HL-60/S4 treated with retinoic acid at 250 ng/mL for 4 days and 3 days (cell line): ENCODE measurements around the gene DGAT2.

Source experiments
- in situ Hi-C: fragments of 300-500 bp; cut with MboI; formaldehyde crosslinking; loops from 2 replicates; pipeline ENCODE4 v1.7.0; 2022; ENCODE audit warnings: low sequenced_read_pairs

DGAT2 gene

DNA sequence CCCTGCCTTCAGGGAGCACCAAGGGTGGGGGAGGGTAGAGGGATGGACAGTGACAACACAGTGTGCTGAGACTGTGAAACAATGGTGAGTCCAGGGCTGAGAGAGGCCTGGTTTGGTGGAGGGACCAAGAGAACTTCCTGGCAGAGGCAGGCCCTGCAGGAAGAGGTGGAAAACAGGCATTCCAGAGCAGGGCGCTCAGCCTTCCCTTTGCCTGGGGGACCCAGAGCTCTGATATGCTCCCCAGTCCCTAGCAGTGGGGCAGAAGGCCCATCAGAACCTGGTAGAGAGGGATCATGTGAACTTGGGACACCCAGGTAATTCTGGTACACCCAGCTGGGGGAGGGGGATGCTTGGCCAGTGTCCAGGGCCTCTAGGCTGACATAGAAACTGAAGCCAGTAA, 29.2 kb downstream of the DGAT2 start:
- in situ Hi-C loops = no loop called here

DNA sequence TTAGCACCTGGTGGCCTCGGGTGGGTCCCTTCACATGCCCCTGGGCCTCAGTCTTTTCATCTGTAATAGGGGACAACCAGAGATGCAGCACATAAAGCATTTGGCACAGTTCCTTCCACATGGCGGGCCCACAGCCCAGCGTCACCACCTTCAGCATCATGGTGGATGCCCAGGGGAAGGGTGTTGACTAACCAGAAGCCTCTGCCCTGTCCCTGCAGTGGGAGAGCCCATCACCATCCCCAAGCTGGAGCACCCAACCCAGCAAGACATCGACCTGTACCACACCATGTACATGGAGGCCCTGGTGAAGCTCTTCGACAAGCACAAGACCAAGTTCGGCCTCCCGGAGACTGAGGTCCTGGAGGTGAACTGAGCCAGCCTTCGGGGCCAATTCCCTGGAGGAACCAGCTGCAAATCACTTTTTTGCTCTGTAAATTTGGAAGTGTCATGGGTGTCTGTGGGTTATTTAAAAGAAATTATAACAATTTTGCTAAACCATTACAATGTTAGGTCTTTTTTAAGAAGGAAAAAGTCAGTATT, 31.6 kb downstream of the DGAT2 start:
- in situ Hi-C loops = no loop called here

DNA sequence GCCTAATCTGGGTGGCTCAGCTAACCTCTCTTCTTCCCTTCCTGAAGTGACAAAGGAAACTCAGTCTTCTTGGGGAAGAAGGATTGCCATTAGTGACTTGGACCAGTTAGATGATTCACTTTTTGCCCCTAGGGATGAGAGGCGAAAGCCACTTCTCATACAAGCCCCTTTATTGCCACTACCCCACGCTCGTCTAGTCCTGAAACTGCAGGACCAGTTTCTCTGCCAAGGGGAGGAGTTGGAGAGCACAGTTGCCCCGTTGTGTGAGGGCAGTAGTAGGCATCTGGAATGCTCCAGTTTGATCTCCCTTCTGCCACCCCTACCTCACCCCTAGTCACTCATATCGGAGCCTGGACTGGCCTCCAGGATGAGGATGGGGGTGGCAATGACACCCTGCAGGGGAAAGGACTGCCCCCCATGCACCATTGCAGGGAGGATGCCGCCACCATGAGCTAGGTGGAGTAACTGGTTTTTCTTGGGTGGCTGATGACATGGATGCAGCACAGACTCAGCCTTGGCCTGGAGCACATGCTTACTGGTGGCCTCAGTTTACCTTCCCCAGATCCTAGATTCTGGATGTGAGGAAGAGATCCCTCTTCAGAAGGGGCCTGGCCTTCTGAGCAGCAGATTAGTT, 32.3 kb downstream of the DGAT2 start:
- in situ Hi-C loops = no loop called here

DNA sequence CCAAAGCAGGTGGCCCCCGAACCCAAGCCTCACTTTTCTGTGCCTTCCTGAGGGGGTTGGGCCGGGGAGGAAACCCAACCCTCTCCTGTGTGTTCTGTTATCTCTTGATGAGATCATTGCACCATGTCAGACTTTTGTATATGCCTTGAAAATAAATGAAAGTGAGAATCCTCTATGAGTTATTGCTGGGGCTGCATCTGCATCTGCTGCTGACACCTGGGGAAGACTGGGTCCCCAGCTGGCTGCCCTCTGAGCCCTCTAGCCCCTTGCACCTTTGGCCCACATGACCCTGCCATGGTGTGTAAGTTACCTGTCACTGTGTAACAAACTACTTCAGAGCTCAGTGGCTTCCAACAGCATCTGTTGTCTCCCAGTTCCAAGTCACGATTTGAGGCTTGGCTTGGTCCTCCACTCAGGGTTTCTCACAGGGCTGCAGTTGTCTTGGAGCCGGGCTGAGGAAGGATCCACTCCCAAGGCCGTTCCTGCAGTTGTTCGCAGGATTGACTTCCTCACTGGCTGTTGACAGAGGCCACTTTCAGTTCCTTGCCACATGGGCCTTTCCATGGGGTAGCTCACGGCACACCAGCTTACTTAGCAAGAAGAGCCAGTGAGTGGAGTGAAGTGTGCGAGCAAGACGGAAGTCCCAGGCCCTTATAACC, 32.9 kb downstream of the DGAT2 start:
- in situ Hi-C loops = no loop called here

DNA sequence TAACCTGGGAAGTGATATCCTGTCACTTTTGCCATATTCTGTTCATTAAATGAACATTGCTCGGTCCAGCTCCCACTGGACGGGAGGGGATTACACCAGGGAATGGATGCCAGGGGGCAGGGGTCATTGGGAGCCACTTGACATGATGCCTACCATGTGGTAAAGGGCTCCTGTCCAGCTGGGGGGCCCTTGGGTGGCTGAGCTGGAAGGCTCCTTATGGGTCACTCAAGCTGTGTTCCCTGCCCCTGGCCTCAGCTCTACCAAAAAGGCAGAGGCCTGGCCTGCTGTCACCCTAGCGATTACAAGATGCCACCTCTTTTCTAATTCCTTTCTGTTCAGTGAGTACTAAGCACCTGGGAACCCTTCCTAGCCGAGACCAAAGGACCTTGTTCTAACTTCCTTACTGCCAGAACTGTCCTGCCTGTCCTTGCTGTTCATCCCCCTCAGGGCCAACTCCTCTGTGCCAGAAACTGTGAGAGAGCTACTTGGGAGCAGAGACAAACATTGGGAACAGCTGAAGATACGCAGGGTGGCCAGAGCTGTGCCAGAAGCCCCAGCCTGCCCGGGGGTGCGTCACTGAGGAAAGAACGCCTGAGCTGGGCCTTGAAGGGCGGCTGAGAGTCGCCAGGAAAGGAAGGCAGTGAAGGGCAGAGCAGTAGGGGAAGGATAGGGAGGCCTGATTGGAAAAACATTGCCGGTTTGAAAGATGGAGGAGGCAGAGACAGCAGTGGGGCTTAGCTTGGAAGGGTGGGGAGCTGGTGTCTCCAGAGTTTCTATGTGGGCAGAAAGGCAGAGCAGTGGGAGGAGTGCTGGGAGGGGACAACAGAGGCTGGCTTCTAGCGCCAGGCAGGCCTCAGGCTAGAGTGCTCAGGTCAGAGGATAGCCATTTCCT, 33.7 kb downstream of the DGAT2 start:
- in situ Hi-C loops = no loop called here

DNA sequence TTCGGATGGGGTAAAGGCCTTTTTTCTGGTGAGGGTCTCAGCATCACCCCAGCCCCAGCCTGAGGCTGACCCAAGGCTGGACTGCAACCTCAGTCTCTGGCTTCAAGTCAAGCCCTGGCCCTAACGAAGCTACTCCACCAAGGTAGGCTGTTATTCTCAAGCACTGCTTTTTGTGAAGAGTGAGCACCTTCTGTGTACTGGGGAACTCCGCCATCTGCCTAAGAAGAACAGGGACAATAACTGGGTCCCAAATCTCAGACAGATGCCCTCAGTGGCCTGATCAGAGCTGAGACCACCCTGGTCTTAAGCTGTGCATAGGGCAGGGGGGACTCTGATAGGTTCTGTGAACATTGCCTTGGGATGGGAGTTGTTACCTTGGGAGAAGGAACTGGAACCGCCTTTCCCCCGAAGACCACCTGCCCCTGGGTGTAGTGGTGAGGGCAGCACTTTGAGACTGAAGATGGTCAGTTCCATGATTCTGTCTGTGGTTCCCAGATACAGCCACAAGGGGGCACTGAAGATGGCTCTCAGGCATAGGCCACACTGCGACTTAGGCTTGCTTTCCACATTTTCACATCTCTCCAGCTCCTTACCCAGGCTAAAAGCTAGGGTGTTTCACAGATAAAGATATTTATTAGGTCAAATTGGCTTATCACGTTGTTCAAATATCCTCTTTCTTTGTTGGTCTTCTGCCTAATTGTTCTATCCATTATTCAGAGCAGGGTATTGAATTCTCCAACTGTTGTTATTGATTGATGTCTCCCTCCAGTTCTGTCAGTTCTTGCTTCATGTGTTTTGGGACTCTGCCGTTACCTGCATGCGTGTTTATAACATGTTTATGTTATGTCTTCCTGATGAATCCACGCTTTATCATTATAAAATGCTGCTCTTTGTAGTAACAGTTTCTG, 34.6 kb downstream of the DGAT2 start:
- in situ Hi-C loops = no loop called here

DNA sequence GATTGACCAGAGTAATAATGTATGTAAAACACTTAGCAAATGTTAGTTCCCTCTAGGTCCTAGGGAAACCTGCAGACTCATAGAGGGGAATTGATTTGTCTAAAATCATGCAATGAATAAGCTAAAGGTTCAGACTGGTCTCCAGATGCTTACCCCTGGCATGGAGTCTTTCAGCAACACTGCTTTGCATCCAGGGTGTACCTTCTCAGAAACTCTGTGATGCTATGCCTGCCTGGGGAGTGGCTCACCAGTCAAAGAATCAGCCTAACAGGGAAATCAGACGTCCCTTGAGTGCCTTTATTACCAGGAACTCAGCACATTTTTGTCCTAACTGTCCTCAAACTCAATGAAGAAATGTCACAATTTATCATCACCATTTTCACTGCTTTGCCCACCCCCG, 40.5 kb downstream of the DGAT2 start:
- in situ Hi-C loops = no loop called here

DNA sequence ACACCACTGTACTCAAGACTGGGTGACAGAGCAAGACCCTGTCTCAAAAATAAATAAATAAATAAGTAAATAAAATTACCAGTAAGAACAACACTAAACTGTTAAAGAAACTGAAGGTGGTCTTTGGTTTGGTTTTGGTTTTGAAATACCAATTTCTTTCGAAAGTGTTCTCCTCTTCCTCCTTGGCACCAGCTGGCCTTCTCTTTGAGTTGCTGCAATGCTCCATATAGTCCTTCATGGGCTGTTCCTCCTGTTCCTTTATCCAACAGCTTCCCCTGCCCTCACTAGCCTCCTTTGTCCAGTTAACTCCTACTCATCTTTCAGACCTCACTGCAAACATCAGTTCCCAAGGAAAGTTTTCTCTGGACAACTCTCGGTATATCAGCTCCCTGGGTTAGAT, 41.4 kb downstream of the DGAT2 start:
- in situ Hi-C loops = no loop called here

DNA sequence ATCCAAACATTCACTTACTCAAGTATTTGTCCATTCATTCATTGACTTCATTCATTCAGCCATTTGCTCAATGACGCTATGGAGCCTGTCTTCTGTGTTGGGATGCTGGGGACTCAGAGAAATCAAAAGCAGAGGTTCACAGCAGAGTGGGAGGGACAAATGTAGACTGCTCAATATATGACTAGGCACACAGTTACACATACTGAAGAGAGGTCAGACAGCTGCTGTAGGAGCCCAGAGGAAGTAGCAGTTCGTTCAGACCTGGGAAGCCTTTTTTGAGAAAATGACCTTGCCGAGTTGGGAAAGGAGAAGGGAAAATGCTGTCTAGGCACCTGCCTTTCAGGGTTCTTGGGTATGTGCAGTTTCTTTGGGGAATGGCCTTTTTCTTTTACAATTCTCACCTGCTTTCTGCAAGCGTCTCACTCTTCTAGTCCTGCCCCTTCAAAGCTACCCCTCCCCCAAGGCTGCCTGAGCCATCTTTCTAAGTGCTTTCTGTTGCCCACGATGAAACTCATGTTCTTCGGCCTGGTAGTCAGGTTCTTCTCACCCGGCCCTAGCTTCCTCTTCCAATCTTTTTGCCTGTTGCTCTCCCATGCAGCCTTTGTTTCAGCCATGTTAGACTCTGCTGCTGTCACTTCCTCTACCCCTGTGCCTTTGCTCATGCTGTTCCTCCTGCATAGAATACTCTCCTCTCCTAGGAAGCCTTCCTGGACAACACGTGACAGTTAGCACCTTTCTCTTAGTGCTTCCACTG, 42.2 kb downstream of the DGAT2 start:
- in situ Hi-C loops = no loop called here

DNA sequence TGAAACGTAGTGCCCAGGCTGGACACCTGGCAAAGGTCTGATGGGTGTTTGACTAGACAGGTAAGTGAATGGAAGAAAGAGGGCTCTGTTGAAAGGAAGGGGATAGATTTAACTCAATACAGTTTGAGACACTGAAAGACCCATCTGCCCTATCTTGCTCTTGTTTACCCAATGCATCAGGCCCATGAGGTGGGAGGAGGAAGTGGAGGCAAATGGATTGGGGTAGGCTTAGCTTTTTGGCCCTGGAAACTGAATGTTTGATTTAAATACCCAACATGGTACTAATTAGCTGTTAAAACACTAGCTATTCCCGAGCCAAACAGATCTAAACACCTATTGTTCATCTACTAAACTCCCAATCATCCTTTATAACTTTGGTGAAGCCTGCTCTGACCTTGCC, 42.9 kb downstream of the DGAT2 start:
- in situ Hi-C loops = no loop called here

DNA sequence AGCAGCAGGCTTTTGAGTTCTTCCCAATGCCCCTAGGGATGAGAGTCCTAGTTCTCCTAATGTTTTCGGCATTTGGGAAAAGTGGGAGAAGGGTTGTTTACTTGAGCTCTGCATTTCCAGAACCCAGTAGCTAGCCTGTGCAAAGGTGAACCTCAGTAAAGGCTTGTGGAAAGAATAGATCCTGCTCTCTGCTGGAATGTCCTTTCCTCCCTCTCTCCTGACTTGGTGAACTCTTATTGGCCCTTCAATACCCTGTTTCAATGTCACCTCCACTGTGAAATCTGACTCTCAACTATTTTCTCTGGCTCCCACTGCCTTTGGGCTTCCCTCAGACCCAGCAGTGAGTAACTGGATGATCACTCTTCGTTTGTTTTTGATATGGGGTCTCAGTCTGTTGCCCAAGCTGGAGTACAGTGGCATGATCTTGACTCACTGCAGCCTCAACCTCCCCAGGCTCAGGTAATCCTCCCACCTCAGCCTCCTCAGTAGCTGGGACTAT, 44.0 kb downstream of the DGAT2 start:
- in situ Hi-C loops = no loop called here

DNA sequence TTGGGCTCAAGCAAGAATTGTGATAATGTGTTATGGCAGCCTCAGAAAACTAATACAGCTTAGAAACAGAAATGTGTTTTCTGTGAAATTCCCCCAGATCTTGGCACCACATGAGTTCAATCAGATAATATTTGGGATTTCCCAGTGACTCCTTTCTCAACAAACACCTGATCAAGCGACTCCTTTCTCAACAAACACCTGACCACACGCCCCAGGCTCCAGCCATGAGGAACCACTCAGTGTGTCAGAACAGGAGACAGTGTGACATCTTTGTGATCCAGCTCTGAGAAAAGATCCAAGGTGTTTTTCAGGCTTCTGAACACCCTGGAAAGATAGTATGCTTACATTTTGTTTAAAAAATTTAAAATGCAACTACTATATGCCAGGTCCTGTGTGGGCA, 44.5 kb downstream of the DGAT2 start:
- in situ Hi-C loops = no loop called here

DNA sequence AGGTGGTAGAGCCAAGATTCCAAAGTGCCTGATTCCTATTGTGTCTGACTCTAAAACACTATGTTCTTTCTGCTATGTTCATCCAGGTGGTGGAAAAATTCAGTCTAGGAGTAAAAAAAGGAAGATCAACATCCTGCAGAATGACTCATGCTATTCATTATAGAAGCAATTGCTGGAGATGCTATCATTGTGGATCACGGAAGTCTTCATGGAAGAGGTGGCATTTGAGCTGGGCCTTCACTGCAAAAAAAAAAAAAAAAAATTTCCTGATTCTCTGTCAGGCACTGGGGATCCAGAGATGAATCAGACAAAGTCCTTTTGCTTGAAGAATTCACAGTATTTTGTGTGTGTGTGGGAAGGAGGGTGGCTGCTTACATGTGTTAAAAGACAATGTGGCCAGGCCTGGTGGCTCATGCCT, 45.1 kb downstream of the DGAT2 start:
- in situ Hi-C loops = no loop called here

DNA sequence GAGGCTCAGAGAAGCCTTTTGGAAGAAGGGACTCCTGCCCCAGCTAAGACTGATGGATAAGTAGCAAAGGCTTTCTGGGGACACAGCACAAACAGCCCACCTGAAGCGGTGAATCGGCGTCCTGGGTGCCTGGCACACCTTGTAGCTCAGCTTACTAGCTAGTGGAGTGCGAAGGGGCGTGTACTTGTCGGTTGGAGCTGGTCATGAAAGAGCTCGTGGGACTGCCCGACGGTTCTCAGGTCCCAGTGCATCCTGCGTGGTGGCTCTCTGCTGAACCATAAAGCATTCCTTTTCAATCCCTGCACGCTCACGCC, 45.7 kb downstream of the DGAT2 start:
- in situ Hi-C loops = no loop called here

DNA sequence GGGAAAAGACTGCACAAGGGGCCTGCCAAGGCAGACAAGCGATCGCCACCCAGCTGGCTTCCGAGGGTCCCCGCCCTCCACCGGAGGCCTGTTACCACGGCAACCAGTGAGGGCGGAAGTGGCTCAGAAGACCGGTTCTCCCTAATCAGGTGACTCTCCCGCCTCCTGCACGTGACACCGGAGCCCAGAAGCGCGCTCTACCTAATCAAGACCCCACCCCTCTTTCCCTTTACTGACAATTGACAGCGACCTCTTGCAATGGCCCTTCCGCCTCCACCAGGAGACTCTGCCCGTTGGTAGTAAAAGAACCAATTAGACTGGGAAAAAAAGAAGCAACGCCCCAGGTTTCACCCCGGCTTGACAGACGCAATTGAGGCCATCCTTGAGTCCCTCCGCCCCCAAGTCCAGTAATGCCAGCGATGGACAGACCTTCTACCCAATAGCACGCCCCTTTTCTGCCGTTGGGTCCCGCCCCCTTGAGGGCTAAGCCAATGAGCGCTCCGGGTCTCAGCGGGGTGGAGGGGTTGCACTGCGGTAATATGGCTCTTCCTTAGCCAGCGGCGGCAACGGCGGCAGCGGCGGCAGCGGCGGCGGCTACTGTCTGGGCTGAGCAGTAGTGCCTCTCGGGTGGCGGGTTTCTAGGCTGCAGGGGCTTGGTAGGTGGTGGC, 46.2 kb downstream of the DGAT2 start, which contains the start of gene UVRAG:
TSS of gene UVRAG (plus strand) at position 534 of the 668 bp plus-strand sequence. CDS start 198 bp downstream, outside the sequence.
- in situ Hi-C loops = no loop called here

DNA sequence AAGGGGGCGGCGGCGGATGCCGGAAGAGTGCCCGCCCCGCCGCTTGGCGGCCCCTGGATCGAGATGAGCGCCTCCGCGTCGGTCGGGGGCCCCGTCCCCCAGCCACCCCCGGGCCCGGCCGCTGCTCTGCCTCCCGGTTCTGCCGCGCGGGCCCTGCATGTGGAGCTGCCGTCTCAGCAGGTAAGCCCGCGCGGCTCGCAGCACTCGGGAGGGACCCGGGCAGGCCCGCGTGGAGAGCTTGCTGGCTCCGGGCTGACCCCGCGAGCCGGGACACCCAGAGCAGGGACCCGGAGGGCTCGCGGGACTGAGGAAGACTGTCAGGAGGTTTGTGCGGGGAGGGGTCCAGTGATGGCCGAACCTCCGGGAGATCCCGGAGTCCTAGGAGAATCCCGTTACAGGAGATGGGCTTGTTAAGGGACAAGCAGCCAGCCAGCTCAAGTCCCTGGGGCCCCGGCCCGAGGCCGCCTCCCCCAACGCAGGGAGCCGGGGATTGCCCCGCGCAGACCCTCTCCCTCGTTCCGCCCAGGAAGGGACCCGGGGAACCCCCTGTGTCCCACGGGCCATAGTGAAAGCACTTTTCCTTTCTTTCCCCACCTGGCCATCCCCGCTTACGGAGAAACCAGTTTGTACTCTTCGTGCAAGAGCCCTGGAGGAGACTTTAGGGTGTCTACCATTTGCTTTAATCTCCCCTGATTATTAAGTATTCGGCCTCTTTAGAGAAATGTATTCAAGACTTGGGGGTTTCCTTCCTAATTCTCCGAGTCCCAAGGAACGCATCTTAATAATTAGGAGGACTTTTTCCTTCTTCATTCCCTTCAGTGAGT, 47.0 kb downstream of the DGAT2 start:
- in situ Hi-C loops = no loop called here

DNA sequence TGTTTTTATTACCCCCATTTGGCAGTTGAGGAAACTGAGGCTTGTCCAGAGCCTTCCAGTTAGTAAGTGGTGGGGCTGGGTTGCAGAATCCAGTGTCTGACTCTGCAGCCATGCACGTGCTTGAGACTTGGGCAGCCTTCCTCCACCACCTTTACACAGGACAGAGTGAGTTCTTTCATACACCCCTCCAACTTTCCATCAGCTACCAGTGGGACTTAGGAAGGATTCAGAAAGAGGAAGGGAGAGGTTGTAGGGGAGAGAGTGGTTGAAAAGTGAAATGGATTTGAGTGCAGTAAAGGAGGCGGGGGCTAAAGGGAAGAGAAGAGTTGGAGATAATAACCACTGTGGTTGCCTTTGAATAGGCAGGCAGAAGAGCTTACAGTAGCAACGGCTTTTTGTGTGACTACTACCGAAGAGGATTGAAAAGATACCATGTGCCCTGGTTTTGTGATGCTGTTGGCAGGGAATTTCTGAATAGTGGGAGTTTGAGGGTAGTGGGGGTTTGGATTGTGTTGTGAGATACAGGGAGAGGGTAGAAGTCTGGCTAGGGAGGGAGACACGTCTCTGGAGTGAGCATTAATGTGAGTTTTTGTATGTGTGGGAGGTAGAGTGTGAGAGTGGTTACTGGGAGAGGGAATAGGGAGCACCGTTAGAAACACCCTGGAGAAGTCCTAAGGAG, 48.1 kb downstream of the DGAT2 start:
- in situ Hi-C loops = no loop called here

DNA sequence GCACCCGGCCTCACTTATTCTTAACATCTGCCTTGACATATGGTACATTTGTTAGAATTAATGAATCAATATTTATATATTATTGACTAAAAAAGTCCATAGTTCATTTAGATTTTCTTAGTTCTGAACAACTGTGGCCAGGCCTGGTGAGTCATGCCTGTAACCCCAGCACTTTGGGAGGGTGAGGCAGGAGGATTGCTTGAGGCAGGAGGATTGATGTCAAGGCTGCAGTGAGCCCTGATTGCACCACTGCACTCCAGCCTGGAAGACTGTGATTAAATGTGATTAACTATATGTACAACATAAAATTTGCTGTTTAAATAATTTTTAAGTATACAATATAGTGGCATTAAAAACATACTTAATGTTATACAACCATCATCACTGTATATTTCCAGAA, 52.1 kb downstream of the DGAT2 start:
- in situ Hi-C loops = no loop called here
